Stimulated activated CD8-positive, alpha-beta memory T cell treated with anti-CD3 and anti-CD28 coated beads, Interleukin-15, amount 100 ng/mL, for 48 hours (primary cell): ENCODE data around the gene ZNF776.
"Not testable (repeated sequence)": the region's sequence is repeated elsewhere in the genome, so short reads cannot be mapped to it uniquely, and the experiment has no call there.

Source experiments
- DNase-seq, 2 donors: peaks; one replicate each; pipeline ENCODE4 v3.0.0-alpha.2; 2020; ENCODE audit warnings: low read depth in 2 of 2

The ZNF776 gene

DNA sequence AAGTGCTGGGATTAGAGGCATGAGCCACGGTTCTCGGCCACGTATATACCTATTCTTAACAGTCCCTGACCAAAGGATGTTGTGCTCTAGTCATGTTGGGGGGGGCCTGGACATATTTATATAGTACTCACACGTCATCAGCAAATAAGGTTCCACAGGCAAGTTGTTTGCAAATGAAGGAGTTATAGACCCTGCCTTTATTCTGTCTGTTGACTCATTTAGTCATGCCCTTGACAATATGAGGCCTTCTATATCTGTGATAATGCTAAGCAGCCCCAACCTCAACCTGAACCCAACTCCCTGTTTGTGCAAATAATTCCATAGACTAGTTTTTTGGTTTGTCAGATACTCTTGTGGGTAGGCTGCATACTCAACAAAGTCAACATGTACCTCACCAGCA lies 31.7 kb downstream of the ZNF776 start:
- DNase-seq = no peak

- DNase-seq = no peak
Observed at GRCh38 chr19:57779220-57779845, 32.7 kb downstream of the ZNF776 start.

- DNase-seq = no peak
Observed at GRCh38 chr19:57786286-57786685, 39.7 kb downstream of the ZNF776 start.

DNA sequence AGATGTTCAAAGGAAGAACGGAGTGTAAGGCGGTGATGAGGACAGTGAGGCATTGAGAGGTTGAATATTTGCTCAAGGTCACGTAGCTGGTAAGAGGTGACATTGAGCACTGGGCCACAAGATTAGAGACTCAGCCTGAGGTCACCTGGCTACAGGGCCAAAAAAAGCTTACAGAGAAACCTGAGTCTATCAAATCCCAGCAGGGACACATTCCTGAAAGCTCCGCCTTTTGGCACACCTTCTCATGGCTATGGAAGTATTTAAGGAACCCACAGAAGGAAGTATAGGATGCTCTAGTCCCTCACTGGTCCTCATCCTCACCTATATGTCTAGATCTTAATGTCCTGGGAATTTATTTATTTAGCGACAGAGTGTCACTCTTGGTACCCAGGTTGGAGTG lies 40.3 kb downstream of the ZNF776 start:
- no peak for DNase-seq

DNA sequence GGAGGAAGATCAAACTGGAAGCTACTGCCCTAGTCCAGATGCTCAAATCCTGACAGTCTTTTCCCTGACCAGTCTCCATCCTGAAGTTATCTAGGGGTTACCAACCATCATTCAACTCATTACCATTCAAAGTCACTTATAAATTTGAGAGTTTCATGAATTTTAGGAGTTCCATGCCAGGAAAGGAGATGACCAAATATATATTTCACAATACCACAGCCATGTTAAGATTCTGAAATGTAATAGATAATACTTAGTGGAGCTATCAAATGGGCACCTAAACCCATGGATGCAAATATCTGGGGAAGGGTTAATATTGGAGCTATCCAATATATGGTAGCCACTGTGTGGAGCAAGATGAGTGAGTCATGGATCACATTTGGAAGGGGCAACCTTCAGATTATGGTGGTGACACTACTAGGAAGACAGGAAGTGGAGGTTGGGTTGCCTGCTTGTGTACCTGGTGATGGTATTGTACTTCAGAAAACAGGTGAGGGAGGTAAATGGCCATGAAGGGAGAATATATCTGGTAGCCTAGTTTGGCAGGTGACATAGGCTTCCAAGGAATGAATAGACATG lies 41.6 kb downstream of the ZNF776 start:
- no peak for DNase-seq

- no peak for DNase-seq
Observed at GRCh38 chr19:57789288-57789687, 42.7 kb downstream of the ZNF776 start.

DNA sequence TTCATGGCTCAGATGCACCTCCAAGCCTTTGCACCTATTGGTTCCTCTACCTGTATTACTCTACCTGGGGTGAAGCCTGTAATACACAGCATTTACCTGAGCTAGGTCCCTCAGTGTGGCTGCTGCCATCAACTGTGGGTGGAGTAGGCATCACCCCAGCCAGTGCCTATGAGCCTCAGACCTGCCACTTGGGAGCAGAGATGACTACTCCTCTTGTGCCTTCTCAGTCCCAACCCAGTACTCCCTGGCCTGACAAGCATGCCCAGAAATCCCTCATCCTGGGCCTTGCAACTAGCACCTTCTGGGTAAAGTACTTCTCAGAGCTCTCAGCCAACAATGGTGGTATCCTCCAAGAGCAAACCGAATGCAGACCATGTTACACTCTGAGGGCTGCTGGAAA lies 50.0 kb downstream of the ZNF776 start:
- DNase-seq = not testable (repeated sequence)

GRCh38 chr19:57800696-57801095 lies 54.1 kb downstream of the ZNF776 start:
- no peak for DNase-seq

DNA sequence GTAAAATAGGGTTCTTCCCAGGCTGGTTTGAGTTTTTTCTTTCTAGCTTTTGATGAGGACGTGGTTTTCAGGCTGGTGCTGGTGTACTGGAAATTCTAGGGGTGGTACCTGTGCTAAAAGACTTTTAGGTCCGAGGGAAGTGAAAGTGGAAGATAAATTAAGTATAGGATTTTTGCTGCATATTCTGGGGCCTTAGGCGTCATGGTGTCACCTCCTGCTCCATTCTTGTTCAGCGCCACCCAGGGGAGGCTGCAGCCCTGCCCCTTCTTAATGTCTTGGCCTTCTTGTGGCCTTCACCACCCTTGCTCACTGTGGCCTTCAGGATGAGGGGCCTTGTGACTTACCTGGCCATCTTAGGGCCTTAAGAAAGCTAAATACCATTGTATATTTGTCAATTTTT lies 55.7 kb downstream of the ZNF776 start:
- DNase-seq = no peak

- DNase-seq = no peak
Observed at GRCh38 chr19:57803265-57803593, 56.6 kb downstream of the ZNF776 start.

- DNase-seq = no peak
Observed at GRCh38 chr19:57803594-57804325, 57.1 kb downstream of the ZNF776 start.

- DNase-seq = no peak
Observed at GRCh38 chr19:57807541-57807940, 60.9 kb downstream of the ZNF776 start.
